K562 (cell line): ENCODE measurements around the gene SLC34A1. TPM values are rescaled to one million over a fixed set of nuclear protein-coding genes. Genes with fewer than 3 reads are reported as not detected.

Experiments
- BRF1 ChIP-seq: IDR thresholded peaks from 3 replicates; pipeline ENCODE4 v1.6.1; 2011; ENCODE audit warnings: borderline replicate concordance, mild to moderate bottlenecking; ENCODE audit not compliant: insufficient read length; ENCODE audit errors: extremely low read depth
- CHAMP1 ChIP-seq: fragments of 450-650 bp; IDR thresholded peaks from 2 replicates; pipeline ENCODE4 v1.6.1; 2016; ENCODE audit warnings: mild to moderate bottlenecking
- EGR1 ChIP-seq: fragments of 450-650 bp; conservative IDR thresholded peaks from 2 replicates; pipeline ENCODE4 v1.6.1; 2017; ENCODE audit warnings: mild to moderate bottlenecking
- ETV5 ChIP-seq: sonication (generic); formaldehyde crosslinking; IDR thresholded peaks from 2 replicates; pipeline ENCODE4 v1.4.0; 2020; ENCODE audit warnings: low read depth, mild to moderate bottlenecking, missing genetic modification reagents
- GMEB1 ChIP-seq: fragments of 250-450 bp; sonication (Bioruptor Pico); IDR thresholded peaks from 2 replicates; pipeline ENCODE4 v1.4.0; 2020; ENCODE audit warnings: mild to moderate bottlenecking
- ILF3 ChIP-seq: fragments of 450-650 bp; IDR thresholded peaks from 2 replicates; pipeline ENCODE4 v1.6.1; 2018; ENCODE audit warnings: antibody characterized with exemption, mild to moderate bottlenecking, moderate library complexity, borderline replicate concordance
- KAT7 ChIP-seq: sonication (generic); formaldehyde crosslinking; IDR thresholded peaks from 2 replicates; pipeline ENCODE4 v1.8.0; 2022; ENCODE audit warnings: missing genetic modification reagents, mild to moderate bottlenecking, borderline replicate concordance
- KDM5B ChIP-seq: fragments of 200-600 bp; sonication (generic); IDR thresholded peaks from 2 replicates; pipeline ENCODE4 v1.6.1; 2012; ENCODE audit warnings: low read depth, mild to moderate bottlenecking, moderate library complexity, low read length, control low read depth, inconsistent platforms; ENCODE audit not compliant: insufficient replicate concordance
- LCOR ChIP-seq: sonication (generic); formaldehyde crosslinking; IDR thresholded peaks from 2 replicates; pipeline ENCODE4 v1.8.0; 2022; ENCODE audit warnings: mild to moderate bottlenecking, missing genetic modification reagents
- OTX1 ChIP-seq: fragments of 450-650 bp; formaldehyde crosslinking; IDR thresholded peaks from 2 replicates; pipeline ENCODE4 v1.4.0; 2022; ENCODE audit warnings: mild to moderate bottlenecking
- POLR3A ChIP-seq: IDR thresholded peaks from 2 replicates; pipeline ENCODE4 v1.6.1; 2011; ENCODE audit warnings: borderline replicate concordance, mild to moderate bottlenecking, moderate library complexity; ENCODE audit not compliant: insufficient read length, insufficient read depth; ENCODE audit errors: extremely low read depth
- PTTG1 ChIP-seq: fragments of 450-650 bp; IDR thresholded peaks from 2 replicates; pipeline ENCODE4 v1.6.1; 2016; ENCODE audit warnings: low read depth, mild to moderate bottlenecking, missing genetic modification characterization, missing compliant biosample characterization
- ZEB2 ChIP-seq: fragments of 450-650 bp; IDR thresholded peaks from 2 replicates; pipeline ENCODE4 v1.6.1; 2016
- ZNF140 ChIP-seq: fragments of 250-450 bp; sonication (Bioruptor Pico); IDR thresholded peaks from 2 replicates; pipeline ENCODE4 v1.8.0; 2021; ENCODE audit warnings: moderate library complexity, mild to moderate bottlenecking, inconsistent platforms
- ZNF253 ChIP-seq: fragments of 250-450 bp; sonication (Bioruptor Pico); conservative IDR thresholded peaks from 2 replicates; pipeline ENCODE4 v1.6.1; 2021; ENCODE audit warnings: mild to moderate bottlenecking
- ZNF644 ChIP-seq: fragments of 200-800 bp; sonication (Bioruptor generic); IDR thresholded peaks from 2 replicates; pipeline ENCODE4 v1.6.1; 2016; ENCODE audit warnings: low read depth, missing genetic modification characterization, missing compliant biosample characterization
- polyA plus RNA-seq, 8 experiments: library from polyadenylated mRNA; depleted of rRNA in 4 of 8; stranded (reverse) in 5 of 8; unstranded in 3 of 8; fragments of >200 nt; fragmentation: Nextera tagmentation in 2 of 8; fragmentation: Illumina TruSeq in 1 of 8; extraction: Ambion mirVana in 2 of 8; extraction: Trizol in 1 of 8; gene quantifications; 2 replicates each; pipeline versions ENCODE4 v1.2.1 to v1.2.3, GENCODE V29; 2011 to 2014; ENCODE audit warnings: inconsistent platforms in 1 of 8, missing spikeins in 1 of 8
- total RNA-seq, 7 experiments: library from RNA; depleted of rRNA in 6 of 7; stranded (reverse); fragments of >200 nt in 6 of 7; fragmentation: Illumina TruSeq in 2 of 7; extraction: Trizol in 2 of 7; gene quantifications; 2 replicates each; pipeline versions ENCODE4 v1.2.1 to v1.2.3, GENCODE V29; 2011 to 2021; ENCODE audit warnings: low replicate concordance in 1 of 7
- TF ChIP-seq, protein P1 (sequence below): sonication (generic); formaldehyde crosslinking; IDR thresholded peaks from 2 replicates; pipeline ENCODE4 v1.8.0; 2022; ENCODE audit warnings: missing genetic modification reagents, mild to moderate bottlenecking, moderate library complexity, borderline replicate concordance
- TF ChIP-seq, protein P2 (sequence below): fragments of 250-450 bp; sonication (Bioruptor Pico); IDR thresholded peaks from 2 replicates; pipeline ENCODE4 v1.9.0; 2021; ENCODE audit warnings: mild to moderate bottlenecking, inconsistent platforms

The SLC34A1 gene
- total and polyA plus RNA-seq, 9 of the 15 experiments (the other 6 are each of a cell fraction or from before 2014, with no cell fraction given) = not detected

GRCh38 chr5:177446200-177447065, 62.2 kb downstream of the SLC34A1 start, which contains the start of gene PRR7 (continued):
- TF ChIP-seq, protein P1, sequence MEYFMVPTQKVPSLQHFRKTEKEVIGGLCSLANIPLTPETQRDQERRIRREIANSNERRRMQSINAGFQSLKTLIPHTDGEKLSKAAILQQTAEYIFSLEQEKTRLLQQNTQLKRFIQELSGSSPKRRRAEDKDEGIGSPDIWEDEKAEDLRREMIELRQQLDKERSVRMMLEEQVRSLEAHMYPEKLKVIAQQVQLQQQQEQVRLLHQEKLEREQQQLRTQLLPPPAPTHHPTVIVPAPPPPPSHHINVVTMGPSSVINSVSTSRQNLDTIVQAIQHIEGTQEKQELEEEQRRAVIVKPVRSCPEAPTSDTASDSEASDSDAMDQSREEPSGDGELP = peak; percentile 68
- TF ChIP-seq POLR3A (no peak), KDM5B (peak; percentile 30), PTTG1 (tag) (no peak), KAT7 (no peak), OTX1 (CRISPR knock-in tag) (peak; percentile 74; the same call in 1 of the 2 replicates), EGR1 (no peak), LCOR (no peak), ZNF140 (CRISPR knock-in tag) (no peak), ETV5 (CRISPR knock-in tag) (no peak), CHAMP1 (no peak), ZEB2 (no peak), ILF3 (peak; percentile 38; the same call in 1 of the 2 replicates), ZNF253 (CRISPR knock-in tag) (no peak), ZNF644 (tag) (no peak), BRF1 (no peak), GMEB1 (peak; percentile 73)
- TF ChIP-seq, protein P2, sequence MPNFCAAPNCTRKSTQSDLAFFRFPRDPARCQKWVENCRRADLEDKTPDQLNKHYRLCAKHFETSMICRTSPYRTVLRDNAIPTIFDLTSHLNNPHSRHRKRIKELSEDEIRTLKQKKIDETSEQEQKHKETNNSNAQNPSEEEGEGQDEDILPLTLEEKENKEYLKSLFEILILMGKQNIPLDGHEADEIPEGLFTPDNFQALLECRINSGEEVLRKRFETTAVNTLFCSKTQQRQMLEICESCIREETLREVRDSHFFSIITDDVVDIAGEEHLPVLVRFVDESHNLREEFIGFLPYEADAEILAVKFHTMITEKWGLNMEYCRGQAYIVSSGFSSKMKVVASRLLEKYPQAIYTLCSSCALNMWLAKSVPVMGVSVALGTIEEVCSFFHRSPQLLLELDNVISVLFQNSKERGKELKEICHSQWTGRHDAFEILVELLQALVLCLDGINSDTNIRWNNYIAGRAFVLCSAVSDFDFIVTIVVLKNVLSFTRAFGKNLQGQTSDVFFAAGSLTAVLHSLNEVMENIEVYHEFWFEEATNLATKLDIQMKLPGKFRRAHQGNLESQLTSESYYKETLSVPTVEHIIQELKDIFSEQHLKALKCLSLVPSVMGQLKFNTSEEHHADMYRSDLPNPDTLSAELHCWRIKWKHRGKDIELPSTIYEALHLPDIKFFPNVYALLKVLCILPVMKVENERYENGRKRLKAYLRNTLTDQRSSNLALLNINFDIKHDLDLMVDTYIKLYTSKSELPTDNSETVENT (CRISPR knock-in tag) = peak; percentile 68; the same call in 1 of the 2 replicates
